K562 (cell line): Measurements from ENCODE around the gene TMEM135. TPM values are rescaled to one million over a fixed set of nuclear protein-coding genes. Genes with fewer than 3 reads are reported as not detected.
"Not testable (repeated sequence)": the region's sequence is repeated elsewhere in the genome, so short reads cannot be mapped to it uniquely, and the experiment has no call there.

Experiments
- ATAC-seq: fragments of 200-7000 bp; cut with Tn5 transposase; 3 replicates; pipeline ENCODE4 v1.9.1; 2020; ENCODE audit warnings: moderate library complexity
- BruUV-seq: library from RNA; stranded (reverse); fragments of 400-500 nt; replicated peaks from 2 replicates; lab custom pipeline; 2021; lab: Mats Ljungman, UMichigan
- CTCF ChIA-PET: fragments of 300-600 bp; formaldehyde crosslinking; extraction: SDS; loops from one replicate; lab custom pipeline; 2021; ENCODE audit warnings: low intra/inter-chr PET ratio; lab: Yijun Ruan, JAX
- POLR2A ChIA-PET: fragments of 300-600, 350-650 bp; sonication (Branson Sonifier 250); formaldehyde crosslinking; extraction: SDS; loops from one replicate; lab custom pipeline; 2021; ENCODE audit warnings: antibody characterized with exemption, inconsistent platforms; lab: Yijun Ruan, JAX
- DNase-seq, 4 experiments: peaks; one replicate each; pipeline versions ENCODE4 v3.0.0 to v3.0.0-alpha.2; 2011 to 2018; ENCODE audit warnings: low spot score in 3 of 4, mixed read lengths in 3 of 4; ENCODE audit errors: extremely low read depth in 1 of 4
- FAIRE-seq: peaks from 2 replicates; lab custom pipeline; 2011; peaks lifted over from hg19 to GRCh38; lab: Jason Lieb, UNC
- H2AFZ ChIP-seq: 2 replicates; pipeline ENCODE4 v1.6.0; 2011; ENCODE audit warnings: low read depth, low read length, control low read depth, inconsistent platforms
- H3K27ac ChIP-seq: fragments of 200-600 bp; 3 replicates; pipeline ENCODE4 v1.8.0; 2011; ENCODE audit warnings: low read depth, mild to moderate bottlenecking, control low read depth, inconsistent platforms, low read length, moderate library complexity, mixed read lengths; ENCODE audit errors: extremely low read depth
- H3K27me3 ChIP-seq, 2 experiments: fragments of 300-600 bp in 1 of 2; 2 replicates in 1 of 2; 3 replicates in 1 of 2; pipeline versions ENCODE4 v1.6.0 to v1.8.0; 2011; ENCODE audit warnings: inconsistent platforms in 2 of 2, low read length in 2 of 2, mild to moderate bottlenecking in 1 of 2, mixed read lengths in 1 of 2, moderate library complexity in 1 of 2; ENCODE audit not compliant: control insufficient read depth in 2 of 2, insufficient read depth in 2 of 2
- H3K36me3 ChIP-seq: fragments of 300-600 bp; 3 replicates; pipeline ENCODE4 v1.8.0; 2011; ENCODE audit warnings: mild to moderate bottlenecking, low read length, inconsistent platforms; ENCODE audit not compliant: control insufficient read depth, insufficient read depth
- H3K4me1 ChIP-seq, 2 experiments: fragments of 200-600 bp in 1 of 2; replicated peaks in 1 of 2; 2 replicates in 1 of 2; 3 replicates in 1 of 2; pipeline versions ENCODE4 v1.5.1 to v1.8.0; 2011; ENCODE audit warnings: inconsistent platforms in 2 of 2, low read length in 2 of 2, mild to moderate bottlenecking in 1 of 2, mixed read lengths in 1 of 2, moderate library complexity in 1 of 2; ENCODE audit not compliant: control insufficient read depth in 2 of 2, insufficient read depth in 2 of 2
- H3K4me2 ChIP-seq: 2 replicates; pipeline ENCODE4 v1.6.1; 2011; ENCODE audit warnings: low read length, control low read depth, inconsistent platforms, mixed read lengths; ENCODE audit not compliant: insufficient read depth
- H3K4me3 ChIP-seq: fragments of 200-600 bp; sonication (generic), shearing (Covaris generic); 2 replicates; pipeline ENCODE4 v1.5.1; 2016; ENCODE audit warnings: control low read depth, inconsistent platforms
- H3K79me2 ChIP-seq: fragments of 200-600 bp; 3 replicates; pipeline ENCODE4 v1.8.0; 2011; ENCODE audit warnings: low read length, inconsistent platforms; ENCODE audit not compliant: control insufficient read depth, insufficient read depth
- H3K9ac ChIP-seq, 2 experiments: 2 replicates each; pipeline versions ENCODE4 v1.6.0 to v1.6.1; 2011; ENCODE audit warnings: low read depth in 2 of 2, low read length in 2 of 2, control low read depth in 1 of 2, inconsistent platforms in 1 of 2, mild to moderate bottlenecking in 1 of 2, mixed read lengths in 1 of 2; ENCODE audit not compliant: insufficient read depth in 1 of 2
- H3K9me1 ChIP-seq: one replicate; pipeline ENCODE4 v1.6.0; 2011; ENCODE audit warnings: inconsistent platforms, mild to moderate bottlenecking, low read length, moderate library complexity; ENCODE audit not compliant: control insufficient read depth, insufficient read depth
- H3K9me3 ChIP-seq: replicated peaks from 2 replicates; pipeline ENCODE4 v1.5.1; 2011; ENCODE audit warnings: low read depth, low read length, inconsistent platforms; ENCODE audit not compliant: control insufficient read depth, insufficient read depth
- H4K20me1 ChIP-seq: replicated peaks from 2 replicates; pipeline ENCODE4 v1.6.1; 2011; ENCODE audit warnings: low read length, inconsistent platforms, mixed read lengths; ENCODE audit not compliant: control insufficient read depth, insufficient read depth
- C11orf30 ChIP-seq: fragments of 450-650 bp; IDR thresholded peaks from 2 replicates; pipeline ENCODE4 v1.6.1; 2016; ENCODE audit warnings: low read depth, mild to moderate bottlenecking
- CXXC5 ChIP-seq: fragments of 250-450 bp; sonication (Bioruptor Pico); IDR thresholded peaks from 2 replicates; pipeline ENCODE4 v1.8.0; 2022; ENCODE audit warnings: inconsistent platforms, mild to moderate bottlenecking, moderate library complexity
- DNMT1 ChIP-seq: fragments of 450-650 bp; IDR thresholded peaks from 2 replicates; pipeline ENCODE4 v1.6.1; 2016; ENCODE audit warnings: antibody characterized with exemption, mild to moderate bottlenecking
- EP400 ChIP-seq: fragments of 450-650 bp; IDR thresholded peaks from 2 replicates; pipeline ENCODE4 v1.6.1; 2017; ENCODE audit warnings: antibody characterized with exemption, mild to moderate bottlenecking, moderate library complexity
- ETV6 ChIP-seq, 3 experiments: fragments of 150-350 bp in 1 of 3; sonication (generic) in 1 of 3; formaldehyde crosslinking in 1 of 3; IDR thresholded peaks; 2 replicates each; pipeline versions ENCODE4 v1.6.1 to v1.8.0; 2014 to 2022; ENCODE audit warnings: borderline replicate concordance in 2 of 3, low read depth in 2 of 3, antibody characterized with exemption in 1 of 3, low read length in 1 of 3, mild to moderate bottlenecking in 1 of 3, missing genetic modification reagents in 1 of 3
- HCFC1 ChIP-seq: IDR thresholded peaks from 2 replicates; pipeline ENCODE4 v1.6.1; 2012; ENCODE audit warnings: low read depth, low read length, improper control_type of control experiment
- HMG20B ChIP-seq: fragments of 250-450 bp; sonication (Bioruptor Pico); IDR thresholded peaks from 2 replicates; pipeline ENCODE4 v1.5.0; 2021; ENCODE audit warnings: mild to moderate bottlenecking
- NRF1 ChIP-seq, 2 experiments: fragments of 450-650 bp; IDR thresholded peaks in 1 of 2; conservative IDR thresholded peaks in 1 of 2; 2 replicates each; pipeline ENCODE4 v1.6.1; 2014; ENCODE audit warnings: mild to moderate bottlenecking in 2 of 2
- RAD51 ChIP-seq: fragments of 450-650 bp; IDR thresholded peaks from 2 replicates; pipeline ENCODE4 v1.7.1; 2016; ENCODE audit warnings: low read depth, mild to moderate bottlenecking, borderline replicate concordance
- RB1 ChIP-seq: fragments of 450-650 bp; IDR thresholded peaks from 2 replicates; pipeline ENCODE4 v1.6.1; 2017; ENCODE audit warnings: low read depth, mild to moderate bottlenecking
- RCOR1 ChIP-seq, 2 experiments: IDR thresholded peaks; 2 replicates each; pipeline ENCODE4 v1.6.1; 2012; ENCODE audit warnings: low read depth in 2 of 2, low read length in 2 of 2, borderline replicate concordance in 1 of 2, improper control_type of control experiment in 1 of 2
- ZNF354B ChIP-seq: fragments of 250-450 bp; sonication (Bioruptor Pico); IDR thresholded peaks from 2 replicates; pipeline ENCODE4 v1.4.0; 2020
- WGBS: fragments of 100-300 bp; shearing (Covaris generic); methylation state at CpG from one replicate; pipeline ENCODE4 v1.1.6; 2016; ENCODE audit warnings: low coverage, mixed read lengths; ENCODE audit not compliant: insufficient coverage; ENCODE audit errors: missing lambda C conversion rate; 5-methylcytosine and 5-hydroxymethylcytosine counted together
- in situ Hi-C: fragments of 300-500 bp; cut with MboI; formaldehyde crosslinking; loops from 4 replicates; pipeline ENCODE4 v1.15.0; 2018; ENCODE audit warnings: inconsistent platforms, mixed read lengths
- intact Hi-C: fragments of 100-400 bp; cut with micrococcal nuclease; formaldehyde crosslinking; loops from 2 replicates; pipeline ENCODE4 v1.14.2; 2022
- polyA plus RNA-seq, 8 experiments: library from polyadenylated mRNA; depleted of rRNA in 4 of 8; stranded (reverse) in 5 of 8; unstranded in 3 of 8; fragments of >200 nt; fragmentation: Nextera tagmentation in 2 of 8; fragmentation: Illumina TruSeq in 1 of 8; extraction: Ambion mirVana in 2 of 8; extraction: Trizol in 1 of 8; gene quantifications; 2 replicates each; pipeline versions ENCODE4 v1.2.1 to v1.2.3, GENCODE V29; 2011 to 2014; ENCODE audit warnings: inconsistent platforms in 1 of 8, missing spikeins in 1 of 8
- total RNA-seq, 7 experiments: library from RNA; depleted of rRNA in 6 of 7; stranded (reverse); fragments of >200 nt in 6 of 7; fragmentation: Illumina TruSeq in 2 of 7; extraction: Trizol in 2 of 7; gene quantifications; 2 replicates each; pipeline versions ENCODE4 v1.2.1 to v1.2.3, GENCODE V29; 2011 to 2021; ENCODE audit warnings: low replicate concordance in 1 of 7
- TF ChIP-seq, protein P1 (sequence below): sonication (generic); formaldehyde crosslinking; IDR thresholded peaks from 2 replicates; pipeline ENCODE4 v1.8.0; 2022; ENCODE audit warnings: mild to moderate bottlenecking, missing genetic modification reagents

The TMEM135 gene
- total and polyA plus RNA-seq, 9 of the 15 experiments (the other 6 are each of a cell fraction or from before 2014, with no cell fraction given) = 17.3 to 53.6 (median 24.9) TPM

DNA sequence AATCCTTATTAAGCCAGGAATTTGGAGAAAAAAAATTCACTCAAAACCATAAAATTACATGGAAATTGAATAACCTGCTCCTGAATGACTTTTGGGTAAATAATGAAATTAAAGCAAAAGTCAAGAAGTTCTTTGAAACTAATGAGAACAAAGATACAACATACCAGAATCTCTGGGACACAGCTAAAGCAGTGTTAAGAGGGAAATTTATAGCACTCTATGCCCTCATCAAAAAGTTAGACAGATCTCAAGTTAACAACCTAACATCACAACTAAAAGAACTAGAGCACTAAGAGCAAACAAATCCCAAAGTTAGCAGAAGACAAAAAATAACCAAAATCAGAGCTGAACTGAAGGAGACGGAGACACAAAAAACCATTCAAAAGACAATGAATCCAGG is 11.3 kb upstream of the TMEM135 start:
- ATAC-seq, H3K4me3 ChIP-seq, H3K9me3 ChIP-seq, H3K4me2 ChIP-seq, H3K79me2 ChIP-seq, FAIRE-seq, H3K4me1 ChIP-seq, H3K9ac ChIP-seq, H3K36me3 ChIP-seq, H3K27me3 ChIP-seq, CTCF ChIA-PET, H2AFZ ChIP-seq, intact Hi-C loops, in situ Hi-C loops, BruUV-seq, DNase-seq, H4K20me1 ChIP-seq, H3K9me1 ChIP-seq, H3K27ac ChIP-seq: not testable (repeated sequence)
- POLR2A ChIA-PET = interaction anchor here (0.7 to 1.1 kb wide), 3 partner anchors 10 to 58 kb away, joined by 3 read pairs; no protein-coding TSS in a partner anchor
- whole genome bisulfite sequencing = 94% methylated on average over 1 of the region's 1 CpG

DNA sequence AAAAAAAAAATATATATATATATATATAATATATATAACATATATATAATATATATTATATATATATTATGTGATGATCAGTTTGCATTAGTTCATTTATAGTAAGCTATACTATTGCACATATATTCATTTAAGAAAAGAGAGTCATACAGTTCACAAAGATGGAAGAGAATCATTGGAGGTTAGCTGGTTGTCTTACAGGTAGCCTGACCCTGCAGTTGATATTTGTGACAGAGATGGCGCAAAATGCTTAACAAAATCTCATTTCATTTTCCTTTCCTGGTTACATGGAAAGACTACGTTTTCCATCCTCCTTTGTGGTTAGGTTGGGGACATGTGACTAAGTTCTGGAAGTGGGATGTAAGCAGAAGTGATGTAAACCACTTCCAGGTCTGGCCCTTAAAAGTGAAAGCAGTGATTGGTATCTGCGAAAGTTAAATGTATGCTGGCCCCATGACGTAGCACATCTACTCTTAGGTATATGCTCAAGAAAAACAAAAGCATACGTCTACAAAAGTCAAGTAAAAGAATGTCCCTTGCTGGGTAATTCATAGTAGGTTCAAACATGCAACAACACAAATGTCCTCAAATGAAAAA is 7.2 kb upstream of the TMEM135 start:
- WGBS = 20% methylated on average over 5 of the region's 5 CpGs
- H3K27me3 ChIP-seq = no peaks in the 10 kb centered on the region
- ATAC-seq (peak; percentile 82), FAIRE-seq (no peak), DNase-seq (peak in 1 of 4 experiments; percentile 48)
- BruUV-seq = no TSS peak
- peak overlapping the region; percentile 59 for H3K4me2 ChIP-seq
- in situ Hi-C loops (no loop called here), intact Hi-C loops (no loop called here)
- H3K9ac ChIP-seq = no peak overlapping the region
- ChIA-PET POLR2A (interaction anchor here (0.7 to 1.0 kb wide), 3 partner anchors 9 to 30 kb away, joined by 3 to 5 read pairs (median 3); no protein-coding TSS in a partner anchor), CTCF (no interaction called here)
- no peaks in the 10 kb centered on the region for H4K20me1 ChIP-seq
- peak overlapping the region; percentile 25; the same call in 1 of the 3 replicates for H3K27ac ChIP-seq
- no peaks in the 10 kb centered on the region for H3K9me3 ChIP-seq
- no peaks in the 10 kb centered on the region for H3K9me1 ChIP-seq
- peaks cover 0 to 11% of the 10 kb centered on the region in 2 experiments; a peak in 3 of 5 replicates for H3K4me1 ChIP-seq
- H3K36me3 ChIP-seq = no peaks in the 10 kb centered on the region
- no peak overlapping the region for H3K4me3 ChIP-seq
- H3K79me2 ChIP-seq = no peaks in the 10 kb centered on the region
- H2AFZ ChIP-seq = peak overlapping the region; percentile 80
- TF ChIP-seq RAD51 = peak; percentile 80
- TF ChIP-seq, protein P1, sequence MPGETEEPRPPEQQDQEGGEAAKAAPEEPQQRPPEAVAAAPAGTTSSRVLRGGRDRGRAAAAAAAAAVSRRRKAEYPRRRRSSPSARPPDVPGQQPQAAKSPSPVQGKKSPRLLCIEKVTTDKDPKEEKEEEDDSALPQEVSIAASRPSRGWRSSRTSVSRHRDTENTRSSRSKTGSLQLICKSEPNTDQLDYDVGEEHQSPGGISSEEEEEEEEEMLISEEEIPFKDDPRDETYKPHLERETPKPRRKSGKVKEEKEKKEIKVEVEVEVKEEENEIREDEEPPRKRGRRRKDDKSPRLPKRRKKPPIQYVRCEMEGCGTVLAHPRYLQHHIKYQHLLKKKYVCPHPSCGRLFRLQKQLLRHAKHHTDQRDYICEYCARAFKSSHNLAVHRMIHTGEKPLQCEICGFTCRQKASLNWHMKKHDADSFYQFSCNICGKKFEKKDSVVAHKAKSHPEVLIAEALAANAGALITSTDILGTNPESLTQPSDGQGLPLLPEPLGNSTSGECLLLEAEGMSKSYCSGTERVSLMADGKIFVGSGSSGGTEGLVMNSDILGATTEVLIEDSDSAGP = no peak
- peak; percentile 23; the same call in 1 of the 2 replicates for TF ChIP-seq EP400
- no peak for TF ChIP-seq ZNF354B (CRISPR knock-in tag)
- 0 out of 4 replicates have a peak, but pooled peaks of 1 of the 2 experiments have one; percentile 26 for TF ChIP-seq NRF1 (conservative IDR thresholded peaks at IDR 0.05 in 1 of 2, IDR thresholded peaks at IDR 0.05 in 1 of 2)
- no peak for TF ChIP-seq DNMT1
- TF ChIP-seq HMG20B (CRISPR knock-in tag) = no peak
- TF ChIP-seq HCFC1 = peak; percentile 66
- TF ChIP-seq RB1 = no peak
- TF ChIP-seq RCOR1 (IDR thresholded peaks at IDR 0.05; ENCODE audit: borderline replicate concordance in 1 of 2, low read depth in 2 of 2, low read length in 2 of 2) = peak in 1 of 2 experiments; percentile 80; a peak in 1 of 4 replicates
- peak; percentile 41; the same call in 1 of the 2 replicates for TF ChIP-seq CXXC5 (CRISPR knock-in tag)
- TF ChIP-seq ETV6 (IDR thresholded peaks at IDR 0.05; ENCODE audit: borderline replicate concordance in 1 of 2, low read depth in 2 of 2, low read length in 1 of 2) = peak in 1 of 2 experiments; percentile 64; a peak in 2 of 4 replicates
- no peak for TF ChIP-seq ETV6 (CRISPR knock-in tag; IDR thresholded peaks at IDR 0.05; ENCODE audit: borderline replicate concordance)
- TF ChIP-seq C11orf30 = peak; percentile 72
